ENCODE data around the gene PIK3CB.
"Not testable (repeated sequence)": the region's sequence is repeated elsewhere in the genome, so short reads cannot be mapped to it uniquely, and the experiment has no call there.

Gene PIK3CB

DNA sequence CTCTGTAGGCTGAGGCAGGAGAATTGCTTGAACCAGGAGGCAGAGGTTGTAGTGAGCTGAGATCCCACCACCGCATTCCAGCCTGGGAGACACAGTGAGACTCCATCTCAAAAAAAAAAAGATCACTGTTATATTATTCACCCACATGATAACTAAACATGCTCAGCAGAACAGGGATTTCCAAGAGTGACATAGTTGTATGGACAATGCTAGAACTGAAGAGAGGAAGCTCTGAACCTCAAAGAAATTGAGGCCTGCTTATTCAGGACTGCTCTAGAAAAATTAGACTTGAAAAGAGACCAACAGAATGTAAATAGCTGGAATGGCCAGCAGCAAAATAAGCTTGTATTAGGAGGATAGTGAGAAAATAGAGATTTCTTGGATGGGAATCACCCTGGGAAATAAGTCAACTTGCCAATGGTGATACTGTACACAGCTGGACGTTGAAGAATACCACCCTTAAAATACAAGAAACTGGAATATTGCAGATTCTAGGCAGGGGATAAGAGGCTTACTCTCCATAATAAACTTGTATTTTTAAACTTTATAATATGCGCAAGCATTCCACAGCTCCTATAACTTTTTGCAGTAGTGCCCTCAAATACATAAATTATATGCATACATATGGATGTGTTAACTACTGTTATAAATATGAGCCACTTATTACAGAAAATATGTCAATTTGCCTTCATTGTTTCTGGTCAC is 28.2 kb downstream of the PIK3CB start:
- in situ Hi-C loops (cut with MboI; ENCODE audit: low pct_unique_long_range_greater_than_20kb, low sequenced_read_pairs, unreplicated experiment), result no loop called here
- DNase-seq (ENCODE audit: low spot score), result no peak
- TF ChIP-seq, protein P1, sequence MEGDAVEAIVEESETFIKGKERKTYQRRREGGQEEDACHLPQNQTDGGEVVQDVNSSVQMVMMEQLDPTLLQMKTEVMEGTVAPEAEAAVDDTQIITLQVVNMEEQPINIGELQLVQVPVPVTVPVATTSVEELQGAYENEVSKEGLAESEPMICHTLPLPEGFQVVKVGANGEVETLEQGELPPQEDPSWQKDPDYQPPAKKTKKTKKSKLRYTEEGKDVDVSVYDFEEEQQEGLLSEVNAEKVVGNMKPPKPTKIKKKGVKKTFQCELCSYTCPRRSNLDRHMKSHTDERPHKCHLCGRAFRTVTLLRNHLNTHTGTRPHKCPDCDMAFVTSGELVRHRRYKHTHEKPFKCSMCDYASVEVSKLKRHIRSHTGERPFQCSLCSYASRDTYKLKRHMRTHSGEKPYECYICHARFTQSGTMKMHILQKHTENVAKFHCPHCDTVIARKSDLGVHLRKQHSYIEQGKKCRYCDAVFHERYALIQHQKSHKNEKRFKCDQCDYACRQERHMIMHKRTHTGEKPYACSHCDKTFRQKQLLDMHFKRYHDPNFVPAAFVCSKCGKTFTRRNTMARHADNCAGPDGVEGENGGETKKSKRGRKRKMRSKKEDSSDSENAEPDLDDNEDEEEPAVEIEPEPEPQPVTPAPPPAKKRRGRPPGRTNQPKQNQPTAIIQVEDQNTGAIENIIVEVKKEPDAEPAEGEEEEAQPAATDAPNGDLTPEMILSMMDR (IDR thresholded peaks at IDR 0.05; ENCODE audit: extremely low read depth, insufficient read depth, missing control alignments), result no peak

DNA sequence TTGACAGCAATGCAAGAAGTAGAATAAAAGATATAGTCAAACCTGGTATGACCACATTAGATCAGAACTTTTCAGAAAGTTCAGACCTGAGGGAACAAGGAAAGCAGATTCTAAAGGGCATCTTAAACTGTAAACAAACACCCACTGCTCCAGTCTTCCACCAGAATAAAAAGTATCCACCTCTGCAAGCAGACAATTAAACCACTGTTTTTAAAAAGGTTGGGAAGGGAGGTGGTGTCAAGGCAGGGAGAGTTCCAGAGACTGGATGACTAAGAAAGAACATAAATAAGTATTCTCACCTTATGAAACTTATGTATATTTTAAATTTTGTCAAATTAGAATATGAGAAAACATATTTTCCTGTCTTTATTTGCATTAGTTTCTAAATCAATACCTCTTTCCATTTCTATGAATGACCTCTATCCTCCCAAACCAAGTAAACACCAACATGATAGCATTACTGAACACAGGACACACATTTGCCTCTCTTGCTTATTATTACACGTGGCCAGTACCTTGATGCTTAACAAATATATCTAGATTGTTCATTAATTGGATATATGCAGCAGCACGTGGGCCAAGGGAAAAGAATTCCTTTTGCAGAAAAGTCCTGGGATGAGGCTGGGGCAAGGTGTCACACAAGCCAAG is 31.6 kb downstream of the PIK3CB start:
- TF ChIP-seq, protein P1 (IDR thresholded peaks at IDR 0.05; ENCODE audit: extremely low read depth, insufficient read depth, missing control alignments), result no peak
- in situ Hi-C loops (cut with MboI; ENCODE audit: low pct_unique_long_range_greater_than_20kb, low sequenced_read_pairs, unreplicated experiment), result no loop called here
- DNase-seq (ENCODE audit: low spot score), result no peak

DNA sequence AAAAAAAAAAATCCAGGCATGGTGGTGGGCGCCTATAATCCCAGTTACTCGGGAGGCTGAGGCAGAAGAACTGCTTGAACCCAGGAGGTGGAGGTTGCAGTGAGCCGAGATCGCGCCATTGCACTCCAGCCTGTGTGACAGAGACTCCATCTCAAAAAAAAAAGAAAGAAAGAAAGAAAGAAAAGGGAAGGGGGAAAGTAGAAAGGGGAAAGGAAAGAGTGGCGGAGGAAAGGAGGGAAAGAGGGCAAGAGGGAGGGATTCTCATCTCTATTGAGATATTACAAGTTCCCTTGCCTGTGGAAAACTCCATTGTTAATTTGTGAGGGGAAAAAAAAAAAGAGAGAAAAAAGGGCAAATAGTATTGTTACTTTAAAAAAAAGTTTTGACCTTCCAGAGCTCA is 32.5 kb downstream of the PIK3CB start:
- in situ Hi-C loops (cut with MboI; ENCODE audit: low pct_unique_long_range_greater_than_20kb, low sequenced_read_pairs, unreplicated experiment); DNase-seq (ENCODE audit: low spot score): not testable (repeated sequence)

DNA sequence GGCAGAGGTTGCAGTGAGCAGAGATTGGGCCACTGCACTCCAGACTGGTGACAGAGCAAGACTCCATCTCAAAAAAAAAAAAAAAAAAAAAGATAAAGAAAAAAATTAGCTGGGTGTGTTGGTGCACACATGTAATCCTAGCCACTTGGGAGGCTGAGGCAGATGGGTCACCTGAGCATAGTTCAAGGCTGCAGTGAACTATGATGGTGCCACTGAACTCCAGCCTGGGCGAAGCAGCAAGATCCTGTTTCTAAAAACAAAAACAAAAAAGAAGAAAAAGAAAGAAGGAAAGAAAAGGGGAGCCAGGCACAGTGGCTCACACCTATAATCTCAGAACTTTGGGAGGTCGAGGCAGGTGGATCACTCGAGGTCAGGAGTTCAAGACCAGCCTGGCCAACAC is 32.9 kb downstream of the PIK3CB start:
- in situ Hi-C loops (cut with MboI; ENCODE audit: low pct_unique_long_range_greater_than_20kb, low sequenced_read_pairs, unreplicated experiment), result no loop called here
- DNase-seq (ENCODE audit: low spot score), result no peak
- TF ChIP-seq, protein P1 (IDR thresholded peaks at IDR 0.05; ENCODE audit: extremely low read depth, insufficient read depth, missing control alignments), result no peak

DNA sequence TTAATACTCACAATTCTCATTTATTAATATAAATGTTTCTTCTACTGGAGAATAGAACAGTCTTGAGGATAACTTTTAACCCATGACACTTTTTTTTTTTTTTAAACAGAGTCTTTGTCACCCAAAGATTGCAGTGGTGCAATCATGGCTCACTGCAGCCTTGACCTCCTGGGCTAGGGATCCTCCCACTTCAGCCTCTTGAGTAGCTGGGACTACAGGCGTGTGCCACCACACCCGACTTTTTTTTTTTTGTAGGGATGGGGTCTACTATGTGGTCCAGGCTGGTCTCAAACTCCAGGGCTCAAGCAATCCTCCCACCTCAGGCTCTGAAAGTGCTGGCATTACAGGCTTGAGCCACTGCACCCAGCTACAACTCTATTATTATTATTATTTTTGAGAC is 34.5 kb downstream of the PIK3CB start:
- TF ChIP-seq, protein P1 (IDR thresholded peaks at IDR 0.05; ENCODE audit: extremely low read depth, insufficient read depth, missing control alignments), result no peak
- in situ Hi-C loops (cut with MboI; ENCODE audit: low pct_unique_long_range_greater_than_20kb, low sequenced_read_pairs, unreplicated experiment), result no loop called here
- no peak for DNase-seq (ENCODE audit: low spot score)

DNA sequence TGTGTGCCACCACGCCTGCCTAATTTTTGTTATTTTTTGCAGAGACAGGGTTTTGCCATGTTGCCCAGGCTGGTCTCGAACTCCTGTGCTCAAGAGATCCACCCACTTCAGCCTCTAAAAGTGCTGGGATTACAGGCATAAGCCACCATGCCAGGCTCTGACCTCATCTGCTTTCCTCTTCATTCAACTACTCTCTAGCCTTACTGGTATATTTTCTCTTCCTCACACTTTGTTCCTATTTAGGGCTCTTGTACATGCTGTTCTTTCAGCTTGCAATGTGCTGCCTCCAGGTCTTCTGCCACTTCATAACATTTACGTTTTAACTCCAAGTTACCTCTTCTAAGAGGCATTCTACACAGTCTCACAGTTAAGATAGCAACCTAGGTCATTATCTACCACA is 34.9 kb downstream of the PIK3CB start:
- in situ Hi-C loops (cut with MboI; ENCODE audit: low pct_unique_long_range_greater_than_20kb, low sequenced_read_pairs, unreplicated experiment), result no loop called here
- TF ChIP-seq, protein P1 (IDR thresholded peaks at IDR 0.05; ENCODE audit: extremely low read depth, insufficient read depth, missing control alignments), result no peak
- DNase-seq (ENCODE audit: low spot score), result no peak

DNA sequence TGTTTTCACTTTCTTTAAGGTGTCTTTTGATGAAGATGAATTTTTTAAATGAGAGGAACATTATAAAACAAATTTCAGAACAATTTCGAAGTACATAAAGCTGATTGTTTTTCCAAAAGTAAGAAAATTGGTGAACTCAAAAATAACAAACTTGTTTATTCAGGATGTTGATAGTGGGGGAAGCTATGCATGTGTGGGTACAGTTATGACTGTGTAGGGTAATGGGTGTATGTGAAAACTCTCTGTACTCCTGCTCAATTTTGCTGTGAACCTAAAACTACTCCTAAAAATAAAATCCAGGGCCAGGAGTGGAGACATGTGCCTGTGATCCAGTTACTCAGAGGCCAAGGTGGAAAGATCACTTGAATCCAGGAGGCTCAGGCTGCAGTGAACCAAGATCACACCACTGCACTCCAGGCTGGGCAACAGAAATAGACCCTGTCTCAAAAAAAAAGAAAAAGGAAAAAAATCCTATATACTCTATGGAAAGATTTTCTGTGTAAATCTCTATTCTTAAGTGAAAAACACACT is 37.2 kb downstream of the PIK3CB start:
- in situ Hi-C loops (cut with MboI; ENCODE audit: low pct_unique_long_range_greater_than_20kb, low sequenced_read_pairs, unreplicated experiment), result no loop called here
- no peak for DNase-seq (ENCODE audit: low spot score)
- TF ChIP-seq, protein P1 (IDR thresholded peaks at IDR 0.05; ENCODE audit: extremely low read depth, insufficient read depth, missing control alignments), result no peak
